SK-N-SH (cell line): ENCODE results near the gene STIM1. TPM values are rescaled to one million over a fixed set of nuclear protein-coding genes. Genes with fewer than 3 reads are reported as not detected.

ENCODE experiments used
- CTCF ChIA-PET: fragments of 300-600, 350-600 bp; formaldehyde crosslinking; extraction: SDS; loops from one replicate; lab custom pipeline; 2021; lab: Yijun Ruan, JAX
- POLR2A ChIA-PET: fragments of 350-600 bp; sonication (Branson Sonifier 250); formaldehyde crosslinking; extraction: SDS; loops from one replicate; lab custom pipeline; 2020; ENCODE audit warnings: antibody characterized with exemption, inconsistent platforms; lab: Yijun Ruan, JAX
- DNase-seq: peaks from one replicate; pipeline ENCODE4 v3.0.0; 2012
- H2AFZ ChIP-seq: fragments of 200-600 bp; sonication (generic); 2 replicates; pipeline ENCODE4 v1.8.1; 2016; ENCODE audit warnings: antibody characterized with exemption, mild to moderate bottlenecking, low read depth
- H3F3A ChIP-seq: fragments of 200-600 bp; sonication (generic); replicated peaks from 2 replicates; pipeline ENCODE3; 2016; ENCODE audit warnings: antibody characterized with exemption, mild to moderate bottlenecking; ENCODE audit not compliant: insufficient read depth
- H3K27ac ChIP-seq, 2 experiments: fragments of 200-500 bp in 1 of 2; fragments of 200-600 bp in 1 of 2; sonication (Bioruptor generic) in 1 of 2; sonication (generic), shearing (Covaris generic) in 1 of 2; 2 replicates each; pipeline versions ENCODE4 v1.5.1 to v1.6.1; 2014 to 2016; ENCODE audit warnings: low read depth in 2 of 2, inconsistent platforms in 1 of 2, low read length in 1 of 2, mild to moderate bottlenecking in 1 of 2, mixed read lengths in 1 of 2
- H3K27me3 ChIP-seq: fragments of 200-600 bp; sonication (generic), shearing (Covaris generic); 2 replicates; pipeline ENCODE4 v1.6.1; 2016; ENCODE audit warnings: mixed run types; ENCODE audit not compliant: insufficient read depth
- H3K36me3 ChIP-seq, 2 experiments: fragments of 200-500 bp in 1 of 2; fragments of 200-600 bp in 1 of 2; sonication (Bioruptor generic) in 1 of 2; sonication (generic) in 1 of 2; replicated peaks in 1 of 2; 2 replicates each; pipeline versions ENCODE3 to v1.5.1; 2014 to 2016; ENCODE audit warnings: low read length in 1 of 2, mild to moderate bottlenecking in 1 of 2; ENCODE audit not compliant: insufficient read depth in 2 of 2, control insufficient read depth in 1 of 2
- H3K4me1 ChIP-seq, 2 experiments: fragments of 200-500 bp in 1 of 2; fragments of 200-600 bp in 1 of 2; sonication (Bioruptor generic) in 1 of 2; sonication (generic), shearing (Covaris generic) in 1 of 2; 2 replicates each; pipeline versions ENCODE4 v1.5.1 to v1.6.1; 2014 to 2016; ENCODE audit warnings: low read depth in 1 of 2, low read length in 1 of 2, mixed run types in 1 of 2; ENCODE audit not compliant: insufficient read depth in 2 of 2, control insufficient read depth in 1 of 2
- H3K4me2 ChIP-seq: fragments of 200-600 bp; sonication (generic), shearing (Covaris generic); 2 replicates; pipeline ENCODE4 v1.6.1; 2017; ENCODE audit warnings: mixed run types
- H3K4me3 ChIP-seq, 2 experiments: fragments of 200-500 bp in 1 of 2; fragments of 200-600 bp in 1 of 2; sonication (Bioruptor generic) in 1 of 2; sonication (generic), shearing (Covaris generic) in 1 of 2; 2 replicates each; pipeline versions ENCODE4 v1.5.1 to v1.8.1; 2014 to 2016; ENCODE audit warnings: low read depth in 2 of 2, inconsistent platforms in 1 of 2, low read length in 1 of 2, mild to moderate bottlenecking in 1 of 2, mixed read lengths in 1 of 2, moderate library complexity in 1 of 2
- H3K79me2 ChIP-seq: fragments of 200-600 bp; sonication (generic); 2 replicates; pipeline ENCODE4 v1.8.1; 2017; ENCODE audit warnings: mild to moderate bottlenecking; ENCODE audit not compliant: insufficient read depth
- H3K9ac ChIP-seq: fragments of 200-600 bp; sonication (generic); 2 replicates; pipeline ENCODE4 v1.6.1; 2017; ENCODE audit warnings: mixed run types
- H3K9me2 ChIP-seq: fragments of 200-600 bp; sonication (generic); 2 replicates; pipeline ENCODE4 v1.6.1; 2017; ENCODE audit warnings: mixed run types
- H3K9me3 ChIP-seq: fragments of 200-600 bp; sonication (generic); 2 replicates; pipeline ENCODE4 v1.6.1; 2017; ENCODE audit warnings: mixed run types, mild to moderate bottlenecking, moderate library complexity
- H4K20me1 ChIP-seq: fragments of 200-600 bp; sonication (generic); 2 replicates; pipeline ENCODE4 v1.6.1; 2017; ENCODE audit warnings: mild to moderate bottlenecking, mixed run types; ENCODE audit not compliant: insufficient read depth
- EZH2phosphoT487 ChIP-seq: fragments of 200-600 bp; sonication (generic); IDR thresholded peaks from 2 replicates; pipeline ENCODE4 v1.6.1; 2017; ENCODE audit warnings: low read depth, mixed run types, mild to moderate bottlenecking, antibody characterized with exemption, moderate library complexity, borderline replicate concordance
- FOXM1 ChIP-seq: IDR thresholded peaks from 2 replicates; pipeline ENCODE4 v1.4.0; 2012; ENCODE audit warnings: low read depth, mild to moderate bottlenecking
- GATA2 ChIP-seq: sonication (generic); formaldehyde crosslinking; IDR thresholded peaks from 2 replicates; pipeline ENCODE4 v1.5.0; 2020; ENCODE audit warnings: mild to moderate bottlenecking, missing genetic modification reagents
- JUND ChIP-seq: IDR thresholded peaks from 2 replicates; pipeline ENCODE4 v1.4.0; 2012
- MEF2A ChIP-seq: IDR thresholded peaks from 2 replicates; pipeline ENCODE4 v1.4.0; 2012; ENCODE audit warnings: low read depth, borderline replicate concordance
- NFIC ChIP-seq: IDR thresholded peaks from 2 replicates; pipeline ENCODE4 v1.4.0; 2012; ENCODE audit warnings: borderline replicate concordance
- RXRA ChIP-seq: IDR thresholded peaks from 2 replicates; pipeline ENCODE4 v1.4.0; 2012; ENCODE audit warnings: low read depth, mild to moderate bottlenecking, borderline replicate concordance
- SIN3A ChIP-seq: IDR thresholded peaks from 2 replicates; pipeline ENCODE4 v1.6.1; 2012; ENCODE audit warnings: low read depth, mild to moderate bottlenecking, low read length, moderate library complexity, borderline replicate concordance
- TAF1 ChIP-seq: IDR thresholded peaks from 2 replicates; pipeline ENCODE4 v1.6.1; 2012; ENCODE audit warnings: low read depth, mild to moderate bottlenecking, low read length, moderate library complexity, borderline replicate concordance
- TCF12 ChIP-seq: IDR thresholded peaks from 2 replicates; pipeline ENCODE4 v1.4.0; 2012
- TEAD4 ChIP-seq: IDR thresholded peaks from 2 replicates; pipeline ENCODE4 v1.4.0; 2012; ENCODE audit warnings: mild to moderate bottlenecking, borderline replicate concordance; ENCODE audit not compliant: insufficient read depth
- YY1 ChIP-seq: IDR thresholded peaks from 2 replicates; pipeline ENCODE4 v1.4.0; 2012; ENCODE audit warnings: low read depth, mild to moderate bottlenecking
- WGBS: methylation state at CpG from one replicate; pipeline ENCODE4 v1.1.6; 2017; ENCODE audit warnings: low lambda C conversion rate; 5-methylcytosine and 5-hydroxymethylcytosine counted together
- polyA plus RNA-seq, 3 experiments: library from polyadenylated mRNA; depleted of rRNA; stranded (reverse); fragments of >200 nt; gene quantifications; 2 replicates each; pipeline ENCODE4 v1.2.3, GENCODE V29; 2012
- TF ChIP-seq, protein P1 (sequence below): IDR thresholded peaks from 2 replicates; pipeline ENCODE4 v1.4.0; 2012; ENCODE audit warnings: low read depth
- TF ChIP-seq, protein P2 (sequence below): IDR thresholded peaks from 2 replicates; pipeline ENCODE4 v1.4.0; 2012; ENCODE audit warnings: low read depth, borderline replicate concordance
- TF ChIP-seq, protein P3 (sequence below): fragments of 200-600 bp; sonication (generic); IDR thresholded peaks from 2 replicates; pipeline ENCODE4 v1.6.1; 2017; ENCODE audit warnings: antibody characterized with exemption, mild to moderate bottlenecking, moderate library complexity
- TF ChIP-seq, protein P4 (sequence below): IDR thresholded peaks from 2 replicates; pipeline ENCODE4 v1.6.1; 2012; ENCODE audit warnings: mild to moderate bottlenecking, low read depth, low read length, moderate library complexity
- TF ChIP-seq, protein P5 (sequence below): fragments of 150-350 bp; IDR thresholded peaks from 2 replicates; pipeline ENCODE4 v1.6.1; 2016; ENCODE audit warnings: mild to moderate bottlenecking, low read depth, low read length

The STIM1 gene
- polyA plus RNA-seq, 1 of the 3 experiments (the other 2 are of a cell fraction), result 29.5 TPM

DNA sequence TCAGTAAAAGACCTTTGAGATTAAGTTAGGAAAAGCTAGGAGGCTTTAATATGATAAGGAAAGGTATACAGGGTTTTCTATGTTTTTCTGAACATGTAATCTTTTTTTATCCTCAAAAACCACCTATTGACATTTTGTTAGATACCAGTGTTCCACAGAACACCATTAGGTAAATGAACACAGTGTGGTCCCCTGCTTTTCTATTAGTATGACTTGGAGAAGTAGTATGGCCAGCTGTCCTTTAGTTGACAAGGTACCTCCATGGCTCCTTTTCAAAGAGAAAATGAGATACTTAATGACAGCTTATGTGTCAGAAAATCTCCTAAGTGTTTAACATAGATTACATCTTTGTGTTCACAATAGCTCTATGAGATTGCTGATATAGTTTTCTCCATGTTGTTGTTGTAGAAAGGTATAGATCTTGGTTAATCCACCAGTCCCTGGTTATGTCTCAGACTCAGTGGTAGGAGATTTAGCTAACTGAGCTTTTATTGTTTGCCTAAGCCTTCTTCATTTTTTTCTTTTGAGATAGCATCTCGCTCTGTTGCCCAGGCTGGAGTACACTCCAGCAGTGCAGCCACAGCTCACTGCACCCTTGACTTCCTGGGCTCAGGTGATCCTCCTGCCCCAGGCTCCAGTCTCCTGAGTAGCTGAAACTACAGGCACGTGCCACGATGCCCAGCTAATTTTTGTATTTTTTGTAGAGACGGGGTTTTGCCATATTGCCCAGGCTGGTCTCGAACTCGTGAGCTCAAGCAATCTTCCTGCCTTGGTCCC, 46.0 kb downstream of the STIM1 start:
- no peak for DNase-seq
- Histone ChIP-seq H2AFZ (no peak overlapping the region), H3K4me3 (no peak overlapping the region), H3K9me3 (no peaks in the 10 kb centered on the region), H3K9me2 (no peaks in the 10 kb centered on the region), H4K20me1 (peaks cover 4% of the 10 kb centered on the region; the same call in 1 of the 2 replicates), H3K27ac (no peak overlapping the region), H3K79me2 (no peaks in the 10 kb centered on the region; the same call in 1 of the 2 replicates), H3K4me2 (no peak overlapping the region), H3K36me3 (no peaks in the 10 kb centered on the region), H3K4me1 (peaks cover 9 to 12% of the 10 kb centered on the region in 2 experiments; a peak in 2 of 4 replicates), H3K27me3 (no peaks in the 10 kb centered on the region), H3F3A (no peaks in the 10 kb centered on the region), H3K9ac (no peak overlapping the region)
- ChIA-PET CTCF (interaction anchor here (0.8 to 2.9 kb wide), 5 partner anchors 47 to 171 kb away, joined by 3 to 11 read pairs (median 3); partner anchors contain the start of gene STIM1), POLR2A (interaction anchor here (0.6 kb wide), 1 partner anchor 15 kb away, joined by 5 read pairs; no protein-coding TSS in a partner anchor)
- 95% methylated on average over 6 of the region's 6 CpGs for WGBS
- TF ChIP-seq TAF1 (no peak), JUND (no peak), TEAD4 (no peak), RXRA (no peak), FOXM1 (no peak), TCF12 (no peak), MEF2A (no peak), EZH2phosphoT487 (no peak), SIN3A (no peak), YY1 (no peak), NFIC (no peak), GATA2 (CRISPR knock-in tag) (no peak)
- TF ChIP-seq, protein P1, sequence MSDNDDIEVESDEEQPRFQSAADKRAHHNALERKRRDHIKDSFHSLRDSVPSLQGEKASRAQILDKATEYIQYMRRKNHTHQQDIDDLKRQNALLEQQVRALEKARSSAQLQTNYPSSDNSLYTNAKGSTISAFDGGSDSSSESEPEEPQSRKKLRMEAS, result no peak
- TF ChIP-seq, protein P2, sequence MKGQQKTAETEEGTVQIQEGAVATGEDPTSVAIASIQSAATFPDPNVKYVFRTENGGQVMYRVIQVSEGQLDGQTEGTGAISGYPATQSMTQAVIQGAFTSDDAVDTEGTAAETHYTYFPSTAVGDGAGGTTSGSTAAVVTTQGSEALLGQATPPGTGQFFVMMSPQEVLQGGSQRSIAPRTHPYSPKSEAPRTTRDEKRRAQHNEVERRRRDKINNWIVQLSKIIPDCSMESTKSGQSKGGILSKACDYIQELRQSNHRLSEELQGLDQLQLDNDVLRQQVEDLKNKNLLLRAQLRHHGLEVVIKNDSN, result no peak
- TF ChIP-seq, protein P3, sequence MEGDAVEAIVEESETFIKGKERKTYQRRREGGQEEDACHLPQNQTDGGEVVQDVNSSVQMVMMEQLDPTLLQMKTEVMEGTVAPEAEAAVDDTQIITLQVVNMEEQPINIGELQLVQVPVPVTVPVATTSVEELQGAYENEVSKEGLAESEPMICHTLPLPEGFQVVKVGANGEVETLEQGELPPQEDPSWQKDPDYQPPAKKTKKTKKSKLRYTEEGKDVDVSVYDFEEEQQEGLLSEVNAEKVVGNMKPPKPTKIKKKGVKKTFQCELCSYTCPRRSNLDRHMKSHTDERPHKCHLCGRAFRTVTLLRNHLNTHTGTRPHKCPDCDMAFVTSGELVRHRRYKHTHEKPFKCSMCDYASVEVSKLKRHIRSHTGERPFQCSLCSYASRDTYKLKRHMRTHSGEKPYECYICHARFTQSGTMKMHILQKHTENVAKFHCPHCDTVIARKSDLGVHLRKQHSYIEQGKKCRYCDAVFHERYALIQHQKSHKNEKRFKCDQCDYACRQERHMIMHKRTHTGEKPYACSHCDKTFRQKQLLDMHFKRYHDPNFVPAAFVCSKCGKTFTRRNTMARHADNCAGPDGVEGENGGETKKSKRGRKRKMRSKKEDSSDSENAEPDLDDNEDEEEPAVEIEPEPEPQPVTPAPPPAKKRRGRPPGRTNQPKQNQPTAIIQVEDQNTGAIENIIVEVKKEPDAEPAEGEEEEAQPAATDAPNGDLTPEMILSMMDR, result no peak
- TF ChIP-seq, protein P4, sequence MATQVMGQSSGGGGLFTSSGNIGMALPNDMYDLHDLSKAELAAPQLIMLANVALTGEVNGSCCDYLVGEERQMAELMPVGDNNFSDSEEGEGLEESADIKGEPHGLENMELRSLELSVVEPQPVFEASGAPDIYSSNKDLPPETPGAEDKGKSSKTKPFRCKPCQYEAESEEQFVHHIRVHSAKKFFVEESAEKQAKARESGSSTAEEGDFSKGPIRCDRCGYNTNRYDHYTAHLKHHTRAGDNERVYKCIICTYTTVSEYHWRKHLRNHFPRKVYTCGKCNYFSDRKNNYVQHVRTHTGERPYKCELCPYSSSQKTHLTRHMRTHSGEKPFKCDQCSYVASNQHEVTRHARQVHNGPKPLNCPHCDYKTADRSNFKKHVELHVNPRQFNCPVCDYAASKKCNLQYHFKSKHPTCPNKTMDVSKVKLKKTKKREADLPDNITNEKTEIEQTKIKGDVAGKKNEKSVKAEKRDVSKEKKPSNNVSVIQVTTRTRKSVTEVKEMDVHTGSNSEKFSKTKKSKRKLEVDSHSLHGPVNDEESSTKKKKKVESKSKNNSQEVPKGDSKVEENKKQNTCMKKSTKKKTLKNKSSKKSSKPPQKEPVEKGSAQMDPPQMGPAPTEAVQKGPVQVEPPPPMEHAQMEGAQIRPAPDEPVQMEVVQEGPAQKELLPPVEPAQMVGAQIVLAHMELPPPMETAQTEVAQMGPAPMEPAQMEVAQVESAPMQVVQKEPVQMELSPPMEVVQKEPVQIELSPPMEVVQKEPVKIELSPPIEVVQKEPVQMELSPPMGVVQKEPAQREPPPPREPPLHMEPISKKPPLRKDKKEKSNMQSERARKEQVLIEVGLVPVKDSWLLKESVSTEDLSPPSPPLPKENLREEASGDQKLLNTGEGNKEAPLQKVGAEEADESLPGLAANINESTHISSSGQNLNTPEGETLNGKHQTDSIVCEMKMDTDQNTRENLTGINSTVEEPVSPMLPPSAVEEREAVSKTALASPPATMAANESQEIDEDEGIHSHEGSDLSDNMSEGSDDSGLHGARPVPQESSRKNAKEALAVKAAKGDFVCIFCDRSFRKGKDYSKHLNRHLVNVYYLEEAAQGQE, result no peak
- TF ChIP-seq, protein P5, sequence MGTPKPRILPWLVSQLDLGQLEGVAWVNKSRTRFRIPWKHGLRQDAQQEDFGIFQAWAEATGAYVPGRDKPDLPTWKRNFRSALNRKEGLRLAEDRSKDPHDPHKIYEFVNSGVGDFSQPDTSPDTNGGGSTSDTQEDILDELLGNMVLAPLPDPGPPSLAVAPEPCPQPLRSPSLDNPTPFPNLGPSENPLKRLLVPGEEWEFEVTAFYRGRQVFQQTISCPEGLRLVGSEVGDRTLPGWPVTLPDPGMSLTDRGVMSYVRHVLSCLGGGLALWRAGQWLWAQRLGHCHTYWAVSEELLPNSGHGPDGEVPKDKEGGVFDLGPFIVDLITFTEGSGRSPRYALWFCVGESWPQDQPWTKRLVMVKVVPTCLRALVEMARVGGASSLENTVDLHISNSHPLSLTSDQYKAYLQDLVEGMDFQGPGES, result no peak
